ENCODE measurements around the gene PTPRZ1. TPM values are rescaled to one million over a fixed set of nuclear protein-coding genes. Genes with fewer than 3 reads are reported as not detected.

Gene PTPRZ1
- total and polyA plus RNA-seq, 2 of the 8 experiments (the other 6 are each of a cell fraction or from before 2014, with no cell fraction given): 112 to 135 TPM

- TF ChIP-seq, protein P1, sequence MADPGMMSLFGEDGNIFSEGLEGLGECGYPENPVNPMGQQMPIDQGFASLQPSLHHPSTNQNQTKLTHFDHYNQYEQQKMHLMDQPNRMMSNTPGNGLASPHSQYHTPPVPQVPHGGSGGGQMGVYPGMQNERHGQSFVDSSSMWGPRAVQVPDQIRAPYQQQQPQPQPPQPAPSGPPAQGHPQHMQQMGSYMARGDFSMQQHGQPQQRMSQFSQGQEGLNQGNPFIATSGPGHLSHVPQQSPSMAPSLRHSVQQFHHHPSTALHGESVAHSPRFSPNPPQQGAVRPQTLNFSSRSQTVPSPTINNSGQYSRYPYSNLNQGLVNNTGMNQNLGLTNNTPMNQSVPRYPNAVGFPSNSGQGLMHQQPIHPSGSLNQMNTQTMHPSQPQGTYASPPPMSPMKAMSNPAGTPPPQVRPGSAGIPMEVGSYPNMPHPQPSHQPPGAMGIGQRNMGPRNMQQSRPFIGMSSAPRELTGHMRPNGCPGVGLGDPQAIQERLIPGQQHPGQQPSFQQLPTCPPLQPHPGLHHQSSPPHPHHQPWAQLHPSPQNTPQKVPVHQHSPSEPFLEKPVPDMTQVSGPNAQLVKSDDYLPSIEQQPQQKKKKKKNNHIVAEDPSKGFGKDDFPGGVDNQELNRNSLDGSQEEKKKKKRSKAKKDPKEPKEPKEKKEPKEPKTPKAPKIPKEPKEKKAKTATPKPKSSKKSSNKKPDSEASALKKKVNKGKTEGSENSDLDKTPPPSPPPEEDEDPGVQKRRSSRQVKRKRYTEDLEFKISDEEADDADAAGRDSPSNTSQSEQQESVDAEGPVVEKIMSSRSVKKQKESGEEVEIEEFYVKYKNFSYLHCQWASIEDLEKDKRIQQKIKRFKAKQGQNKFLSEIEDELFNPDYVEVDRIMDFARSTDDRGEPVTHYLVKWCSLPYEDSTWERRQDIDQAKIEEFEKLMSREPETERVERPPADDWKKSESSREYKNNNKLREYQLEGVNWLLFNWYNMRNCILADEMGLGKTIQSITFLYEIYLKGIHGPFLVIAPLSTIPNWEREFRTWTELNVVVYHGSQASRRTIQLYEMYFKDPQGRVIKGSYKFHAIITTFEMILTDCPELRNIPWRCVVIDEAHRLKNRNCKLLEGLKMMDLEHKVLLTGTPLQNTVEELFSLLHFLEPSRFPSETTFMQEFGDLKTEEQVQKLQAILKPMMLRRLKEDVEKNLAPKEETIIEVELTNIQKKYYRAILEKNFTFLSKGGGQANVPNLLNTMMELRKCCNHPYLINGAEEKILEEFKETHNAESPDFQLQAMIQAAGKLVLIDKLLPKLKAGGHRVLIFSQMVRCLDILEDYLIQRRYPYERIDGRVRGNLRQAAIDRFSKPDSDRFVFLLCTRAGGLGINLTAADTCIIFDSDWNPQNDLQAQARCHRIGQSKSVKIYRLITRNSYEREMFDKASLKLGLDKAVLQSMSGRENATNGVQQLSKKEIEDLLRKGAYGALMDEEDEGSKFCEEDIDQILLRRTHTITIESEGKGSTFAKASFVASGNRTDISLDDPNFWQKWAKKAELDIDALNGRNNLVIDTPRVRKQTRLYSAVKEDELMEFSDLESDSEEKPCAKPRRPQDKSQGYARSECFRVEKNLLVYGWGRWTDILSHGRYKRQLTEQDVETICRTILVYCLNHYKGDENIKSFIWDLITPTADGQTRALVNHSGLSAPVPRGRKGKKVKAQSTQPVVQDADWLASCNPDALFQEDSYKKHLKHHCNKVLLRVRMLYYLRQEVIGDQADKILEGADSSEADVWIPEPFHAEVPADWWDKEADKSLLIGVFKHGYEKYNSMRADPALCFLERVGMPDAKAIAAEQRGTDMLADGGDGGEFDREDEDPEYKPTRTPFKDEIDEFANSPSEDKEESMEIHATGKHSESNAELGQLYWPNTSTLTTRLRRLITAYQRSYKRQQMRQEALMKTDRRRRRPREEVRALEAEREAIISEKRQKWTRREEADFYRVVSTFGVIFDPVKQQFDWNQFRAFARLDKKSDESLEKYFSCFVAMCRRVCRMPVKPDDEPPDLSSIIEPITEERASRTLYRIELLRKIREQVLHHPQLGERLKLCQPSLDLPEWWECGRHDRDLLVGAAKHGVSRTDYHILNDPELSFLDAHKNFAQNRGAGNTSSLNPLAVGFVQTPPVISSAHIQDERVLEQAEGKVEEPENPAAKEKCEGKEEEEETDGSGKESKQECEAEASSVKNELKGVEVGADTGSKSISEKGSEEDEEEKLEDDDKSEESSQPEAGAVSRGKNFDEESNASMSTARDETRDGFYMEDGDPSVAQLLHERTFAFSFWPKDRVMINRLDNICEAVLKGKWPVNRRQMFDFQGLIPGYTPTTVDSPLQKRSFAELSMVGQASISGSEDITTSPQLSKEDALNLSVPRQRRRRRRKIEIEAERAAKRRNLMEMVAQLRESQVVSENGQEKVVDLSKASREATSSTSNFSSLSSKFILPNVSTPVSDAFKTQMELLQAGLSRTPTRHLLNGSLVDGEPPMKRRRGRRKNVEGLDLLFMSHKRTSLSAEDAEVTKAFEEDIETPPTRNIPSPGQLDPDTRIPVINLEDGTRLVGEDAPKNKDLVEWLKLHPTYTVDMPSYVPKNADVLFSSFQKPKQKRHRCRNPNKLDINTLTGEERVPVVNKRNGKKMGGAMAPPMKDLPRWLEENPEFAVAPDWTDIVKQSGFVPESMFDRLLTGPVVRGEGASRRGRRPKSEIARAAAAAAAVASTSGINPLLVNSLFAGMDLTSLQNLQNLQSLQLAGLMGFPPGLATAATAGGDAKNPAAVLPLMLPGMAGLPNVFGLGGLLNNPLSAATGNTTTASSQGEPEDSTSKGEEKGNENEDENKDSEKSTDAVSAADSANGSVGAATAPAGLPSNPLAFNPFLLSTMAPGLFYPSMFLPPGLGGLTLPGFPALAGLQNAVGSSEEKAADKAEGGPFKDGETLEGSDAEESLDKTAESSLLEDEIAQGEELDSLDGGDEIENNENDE (IDR thresholded peaks at IDR 0.05; ENCODE audit: insufficient replicate concordance, low read length): no peak
- TF ChIP-seq, protein P2, sequence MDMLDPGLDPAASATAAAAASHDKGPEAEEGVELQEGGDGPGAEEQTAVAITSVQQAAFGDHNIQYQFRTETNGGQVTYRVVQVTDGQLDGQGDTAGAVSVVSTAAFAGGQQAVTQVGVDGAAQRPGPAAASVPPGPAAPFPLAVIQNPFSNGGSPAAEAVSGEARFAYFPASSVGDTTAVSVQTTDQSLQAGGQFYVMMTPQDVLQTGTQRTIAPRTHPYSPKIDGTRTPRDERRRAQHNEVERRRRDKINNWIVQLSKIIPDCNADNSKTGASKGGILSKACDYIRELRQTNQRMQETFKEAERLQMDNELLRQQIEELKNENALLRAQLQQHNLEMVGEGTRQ (IDR thresholded peaks at IDR 0.05; ENCODE audit: low read length): no peak
- no peak for TF ChIP-seq TAF7 (optimal IDR thresholded peaks at IDR 0.05; ENCODE audit: borderline replicate concordance, low read depth, low read length)
- TF ChIP-seq RAD21 (IDR thresholded peaks at IDR 0.05 in 1 of 2, conservative IDR thresholded peaks at IDR 0.05 in 1 of 2; ENCODE audit: low read depth in 2 of 2, low read length in 2 of 2): no peak
- TF ChIP-seq BCL11A (IDR thresholded peaks at IDR 0.05; ENCODE audit: low read depth in 2 of 2, low read length in 2 of 2): no peak
- no peak for TF ChIP-seq POU5F1 (IDR thresholded peaks at IDR 0.05; ENCODE audit: low read depth, low read length)
- TF ChIP-seq, protein P3, sequence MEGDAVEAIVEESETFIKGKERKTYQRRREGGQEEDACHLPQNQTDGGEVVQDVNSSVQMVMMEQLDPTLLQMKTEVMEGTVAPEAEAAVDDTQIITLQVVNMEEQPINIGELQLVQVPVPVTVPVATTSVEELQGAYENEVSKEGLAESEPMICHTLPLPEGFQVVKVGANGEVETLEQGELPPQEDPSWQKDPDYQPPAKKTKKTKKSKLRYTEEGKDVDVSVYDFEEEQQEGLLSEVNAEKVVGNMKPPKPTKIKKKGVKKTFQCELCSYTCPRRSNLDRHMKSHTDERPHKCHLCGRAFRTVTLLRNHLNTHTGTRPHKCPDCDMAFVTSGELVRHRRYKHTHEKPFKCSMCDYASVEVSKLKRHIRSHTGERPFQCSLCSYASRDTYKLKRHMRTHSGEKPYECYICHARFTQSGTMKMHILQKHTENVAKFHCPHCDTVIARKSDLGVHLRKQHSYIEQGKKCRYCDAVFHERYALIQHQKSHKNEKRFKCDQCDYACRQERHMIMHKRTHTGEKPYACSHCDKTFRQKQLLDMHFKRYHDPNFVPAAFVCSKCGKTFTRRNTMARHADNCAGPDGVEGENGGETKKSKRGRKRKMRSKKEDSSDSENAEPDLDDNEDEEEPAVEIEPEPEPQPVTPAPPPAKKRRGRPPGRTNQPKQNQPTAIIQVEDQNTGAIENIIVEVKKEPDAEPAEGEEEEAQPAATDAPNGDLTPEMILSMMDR (IDR thresholded peaks at IDR 0.05; ENCODE audit: control extremely low read depth in 1 of 3, insufficient read depth in 1 of 3, low read depth in 1 of 3, low read length in 3 of 3): no peak
These were observed 1.8 kb upstream of the PTPRZ1 start (continued) for GRCh38 chr7:121871188-121871587.

Data from H1 (cell line).